SH-SY5Y (cell line): ENCODE measurements around the gene IPCEF1.

Experiments
- GATA2 ChIP-seq: IDR thresholded peaks from 2 replicates; pipeline ENCODE4 v1.6.1; 2011; ENCODE audit warnings: mild to moderate bottlenecking, low read depth, low read length
- GATA3 ChIP-seq: IDR thresholded peaks from 2 replicates; pipeline ENCODE4 v1.6.1; 2011; ENCODE audit warnings: low read depth, mild to moderate bottlenecking, low read length, moderate library complexity

DNA sequence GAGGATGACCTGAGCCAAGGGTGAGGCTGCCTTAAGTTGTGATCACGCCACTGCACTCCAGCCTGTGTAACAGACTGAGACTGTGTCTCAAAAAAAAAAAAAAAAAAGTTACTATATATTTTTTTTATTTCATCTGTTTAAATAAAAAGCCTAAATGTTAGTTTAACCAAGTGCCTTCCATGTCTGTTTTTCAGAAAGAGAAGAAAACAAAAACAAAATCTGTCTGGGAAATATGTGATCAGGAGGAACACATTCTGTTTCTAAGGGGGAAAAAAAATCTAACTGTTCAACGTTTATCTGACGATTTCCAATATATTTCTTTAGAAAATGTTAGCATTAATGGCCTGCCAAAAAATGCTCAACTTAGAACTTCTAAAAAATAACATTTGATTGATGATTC is 147.0 kb downstream of the IPCEF1 start:
- TF ChIP-seq GATA2, result no peak
- TF ChIP-seq GATA3, result no peak
